ENCODE measurements around the gene RUFY3. TPM values are rescaled to one million over a fixed set of nuclear protein-coding genes. Genes with fewer than 3 reads are reported as not detected.
"Not testable (repeated sequence)": the region's sequence is repeated elsewhere in the genome, so short reads cannot be mapped to it uniquely, and the experiment has no call there.

RUFY3 gene
- total RNA-seq, 1 experiment from 2014 or later = 48.0 TPM

GRCh38 chr4:70839589-70840093 is 117.9 kb downstream of the RUFY3 start, which contains the start of gene GRSF1:
Gene GRSF1 (minus strand): TSS chr4:70839890. CDS start chr4:70839827, 63 bp downstream.
- Histone ChIP-seq H3K9me3 (ENCODE audit: control insufficient read depth, low read depth, low read length) (no peaks in the 10 kb centered on the region), H4K5ac (ENCODE audit: insufficient read length, low read depth, low read length) (peak within 1 kb of the TSS; percentile 63), H3K27me3 (ENCODE audit: insufficient read depth, low read length) (no peaks in the 10 kb centered on the region), H2AFZ (ENCODE audit: low read length) (no peak within 1 kb of the TSS), H3K79me2 (ENCODE audit: insufficient read depth, low read length) (peaks cover 33% of the 10 kb centered on the region), H2BK15ac (ENCODE audit: low read depth, low read length) (no peak within 1 kb of the TSS), H3K4me1 (ENCODE audit: insufficient read depth, low read length) (0 out of 2 replicates have a peak, but pooled peaks cover 3% of the 10 kb centered on the region), H3K27ac (ENCODE audit: insufficient read length, low read depth, low read length) (no peak within 1 kb of the TSS), H4K8ac (replicated peaks; ENCODE audit: insufficient read length, low read depth, low read length) (no peak within 1 kb of the TSS), H3T11ph (ENCODE audit: low read length) (no peak within 1 kb of the TSS), H2BK12ac (ENCODE audit: insufficient read length, low read depth, low read length) (no peak within 1 kb of the TSS), H3K9ac (ENCODE audit: extremely low read depth, insufficient read length, low read length) (peak within 1 kb of the TSS; percentile 91), H3K56ac (ENCODE audit: insufficient read length, low read depth, low read length) (no peak within 1 kb of the TSS), H3K23ac (ENCODE audit: insufficient read length, low read depth, low read length) (no peak within 1 kb of the TSS), H4K20me1 (ENCODE audit: control insufficient read depth, insufficient read depth, insufficient read length) (no peaks in the 10 kb centered on the region), H3K4ac (ENCODE audit: low read depth, low read length) (no peak within 1 kb of the TSS; the same call in 1 of the 2 replicates), H3K79me1 (ENCODE audit: insufficient read depth, low read depth, low read length, poor library complexity, severe bottlenecking) (no peaks in the 10 kb centered on the region), H4K91ac (ENCODE audit: insufficient read length, low read depth, low read length) (no peak within 1 kb of the TSS), H3K18ac (ENCODE audit: insufficient read length, low read depth, low read length) (peak within 1 kb of the TSS; percentile 87), H3K14ac (ENCODE audit: insufficient read depth, low read length) (peak within 1 kb of the TSS; percentile 95), H2AK5ac (ENCODE audit: insufficient read length, low read length) (no peak within 1 kb of the TSS), H2BK120ac (ENCODE audit: low read depth, low read length, poor library complexity, severe bottlenecking) (no peak within 1 kb of the TSS), H2BK20ac (ENCODE audit: low read depth, low read length, poor library complexity, severe bottlenecking) (no peak within 1 kb of the TSS), H3K23me2 (ENCODE audit: insufficient read length, low read depth, low read length, poor library complexity, severe bottlenecking) (peaks cover 6% of the 10 kb centered on the region), H2BK5ac (ENCODE audit: insufficient read length, low read length) (no peak within 1 kb of the TSS), H3K4me2 (ENCODE audit: insufficient read depth, insufficient read length, low read length) (peak within 1 kb of the TSS; percentile 90)
- 0 out of 3 replicates have a peak, but pooled peaks have one; percentile 10 for TF ChIP-seq CTCF (conservative IDR thresholded peaks at IDR 0.05)
- H3K36me3 Mint-ChIP-seq (ENCODE audit: insufficient read depth in 1 of 3, low read depth in 3 of 3) = peaks cover 13 to 21% (median 16%) of the 10 kb centered on the region in 3 experiments
- H3K27ac Mint-ChIP-seq = peak within 1 kb of the TSS; percentile 92 to 99 (median 98)
- H3K9me3 Mint-ChIP-seq = no peaks in the 10 kb centered on the region
- peak within 1 kb of the TSS; percentile 96 to 99 for H3K4me3 Mint-ChIP-seq
- peaks cover 17 to 22% of the 10 kb centered on the region in 2 experiments for H3K4me1 Mint-ChIP-seq
- peak; percentile 92 for DNase-seq
- WGBS (ENCODE audit: extremely low coverage, insufficient read length, low lambda C conversion rate) = no CpG with 5 or more reads among the region's 51 CpGs
- H3K27me3 Mint-ChIP-seq (ENCODE audit: low read depth) = no peaks in the 10 kb centered on the region; the same call in 1 of the 2 replicates

- no CpG with 5 or more reads among the region's 20 CpGs for WGBS (ENCODE audit: extremely low coverage, insufficient read length, low lambda C conversion rate)
- not testable (repeated sequence) for H3K4ac ChIP-seq (ENCODE audit: low read depth, low read length); H4K5ac ChIP-seq (ENCODE audit: insufficient read length, low read depth, low read length); H3K9ac ChIP-seq (ENCODE audit: extremely low read depth, insufficient read length, low read length); H3K56ac ChIP-seq (ENCODE audit: insufficient read length, low read depth, low read length); H3K18ac ChIP-seq (ENCODE audit: insufficient read length, low read depth, low read length); H3K27ac Mint-ChIP-seq; H3K23ac ChIP-seq (ENCODE audit: insufficient read length, low read depth, low read length); H2BK20ac ChIP-seq (ENCODE audit: low read depth, low read length, poor library complexity, severe bottlenecking); H3K4me2 ChIP-seq (ENCODE audit: insufficient read depth, insufficient read length, low read length); H2AFZ ChIP-seq (ENCODE audit: low read length); H2BK12ac ChIP-seq (ENCODE audit: insufficient read length, low read depth, low read length); H3T11ph ChIP-seq (ENCODE audit: low read length); H3K79me1 ChIP-seq (ENCODE audit: insufficient read depth, low read depth, low read length, poor library complexity, severe bottlenecking); H3K23me2 ChIP-seq (ENCODE audit: insufficient read length, low read depth, low read length, poor library complexity, severe bottlenecking); H3K9me3 Mint-ChIP-seq; H3K27me3 ChIP-seq (ENCODE audit: insufficient read depth, low read length); H3K27ac ChIP-seq (ENCODE audit: insufficient read length, low read depth, low read length); H4K8ac ChIP-seq (replicated peaks; ENCODE audit: insufficient read length, low read depth, low read length); H2BK5ac ChIP-seq (ENCODE audit: insufficient read length, low read length); H2BK120ac ChIP-seq (ENCODE audit: low read depth, low read length, poor library complexity, severe bottlenecking); H3K9me3 ChIP-seq (ENCODE audit: control insufficient read depth, low read depth, low read length); H3K14ac ChIP-seq (ENCODE audit: insufficient read depth, low read length); H2BK15ac ChIP-seq (ENCODE audit: low read depth, low read length); H4K20me1 ChIP-seq (ENCODE audit: control insufficient read depth, insufficient read depth, insufficient read length); H3K27me3 Mint-ChIP-seq (ENCODE audit: low read depth); H4K91ac ChIP-seq (ENCODE audit: insufficient read length, low read depth, low read length); H2AK5ac ChIP-seq (ENCODE audit: insufficient read length, low read length); H3K4me1 ChIP-seq (ENCODE audit: insufficient read depth, low read length)
- peaks cover 17 to 24% of the 10 kb centered on the region in 2 experiments for H3K4me1 Mint-ChIP-seq
- peaks cover 30% of the 10 kb centered on the region for H3K79me2 ChIP-seq (ENCODE audit: insufficient read depth, low read length)
- peak overlapping the region in 1 of 2 experiments; percentile 77; a peak in 3 of 5 replicates for H3K4me3 Mint-ChIP-seq
- DNase-seq = peak; percentile 76
- H3K36me3 Mint-ChIP-seq (ENCODE audit: insufficient read depth in 1 of 3, low read depth in 3 of 3) = peaks cover 8 to 16% (median 11%) of the 10 kb centered on the region in 3 experiments
Measured at GRCh38 chr4:70840137-70840536, 118.4 kb downstream of the RUFY3 start.

Measured in H9 (cell line).